Upper lobe of left lung (tissue), 6 donors: ENCODE measurements around the gene FGFRL1. TPM values are rescaled to one million over a fixed set of nuclear protein-coding genes. Genes with fewer than 3 reads are reported as not detected.

Source experiments
- ATAC-seq, 2 donors: fragments of 200-7000 bp; cut with Tn5 transposase; one replicate each; pipeline ENCODE4 v1.9.1; 2022; ENCODE audit warnings: mild to moderate bottlenecking in 2 of 2, moderate library complexity in 2 of 2; ENCODE audit not compliant: low FRiP score in 2 of 2
- DNase-seq, 2 donors: peaks; one replicate each; pipeline ENCODE4 v3.0.0-alpha.2; 2019 to 2020
- H3K27ac ChIP-seq, 4 donors: fragments of 200-600 bp; sonication (generic); one replicate each; pipeline ENCODE4 v1.5.1; 2016 to 2019
- H3K27me3 ChIP-seq, 4 donors: fragments of 200-600 bp; sonication (generic); one replicate each; pipeline ENCODE4 v1.5.1; 2017 to 2019
- H3K36me3 ChIP-seq, 4 donors: fragments of 200-600 bp; sonication (generic); one replicate each; pipeline ENCODE4 v1.5.1; 2016 to 2019
- H3K4me1 ChIP-seq, 4 donors: fragments of 200-600 bp; sonication (generic); one replicate each; pipeline ENCODE4 v1.5.1; 2018 to 2019
- H3K4me3 ChIP-seq, 4 donors: fragments of 200-600 bp; sonication (generic); one replicate each; pipeline ENCODE4 v1.5.1; 2017 to 2019; ENCODE audit warnings: mild to moderate bottlenecking in 2 of 4, moderate library complexity in 1 of 4
- H3K9me3 ChIP-seq, 4 donors: fragments of 200-600 bp; sonication (generic); one replicate each; pipeline ENCODE4 v1.5.1; 2018 to 2019
- EP300 ChIP-seq, 4 donors: sonication (generic); formaldehyde crosslinking; IDR thresholded peaks; one replicate each; pipeline ENCODE4 v1.5.1; 2017; ENCODE audit warnings: antibody characterized with exemption in 4 of 4, control low read depth in 2 of 4
- POLR2A ChIP-seq, 4 donors: fragments of 450-650 bp; IDR thresholded peaks; one replicate each; pipeline ENCODE4 v1.5.1; 2016 to 2017; ENCODE audit warnings: antibody characterized with exemption in 4 of 4, mild to moderate bottlenecking in 2 of 4
- POLR2AphosphoS5 ChIP-seq, 2 donors: sonication (generic); formaldehyde crosslinking; IDR thresholded peaks; one replicate each; pipeline ENCODE4 v1.5.1; 2017; ENCODE audit warnings: antibody characterized with exemption in 2 of 2
- WGBS, 2 donors: methylation state at CpG; one replicate each; pipeline ENCODE4 v1.1.5; 2017 to 2018; 5-methylcytosine and 5-hydroxymethylcytosine counted together
- total RNA-seq, 6 donors: library from RNA; depleted of rRNA in 4 of 6; stranded (reverse); fragments of >200 nt in 4 of 6; gene quantifications; one replicate each; pipeline versions ENCODE4 v1.1.0 to v1.2.1, GENCODE V29; 2016 to 2021
- TF ChIP-seq, protein P1 (sequence below), 6 experiments: fragments of 450-650 bp in 4 of 6; fragments of 200-600 bp in 2 of 6; sonication (generic) in 2 of 6; IDR thresholded peaks; one replicate each; pipeline ENCODE4 v1.5.1; 2016 to 2019; ENCODE audit warnings: antibody characterized with exemption in 6 of 6
- donor health status: DM: no; HTN: no; CAD: no; lungs with moderate emphysema.
- donor health status: DM: no; HTN: yes; CAD: no; lungs with severe emphysema.

Gene FGFRL1
- total RNA-seq, 6 donors from 2014 or later: 21.0 to 32.4 (median 25.6) TPM

GRCh38 chr4:1031956-1032795, 20.8 kb downstream of the FGFRL1 start:
- H3K36me3 ChIP-seq: no peaks in the 10 kb centered on the region
- no peaks in the 10 kb centered on the region for H3K9me3 ChIP-seq
- DNase-seq (peak in 1 of 2 donors; percentile 81), ATAC-seq (no peak)
- no peak overlapping the region for H3K4me3 ChIP-seq
- H3K4me1 ChIP-seq: peaks cover 0 to 11% (median 9%) of the 10 kb centered on the region in 4 donors
- H3K27ac ChIP-seq: no peak overlapping the region
- peaks cover 0 to 8% (median 0%) of the 10 kb centered on the region in 4 donors for H3K27me3 ChIP-seq
- 50 to 61% methylated on average over 18 to 36 of the region's 37 CpGs for WGBS, 2 donors
- TF ChIP-seq POLR2AphosphoS5 (IDR thresholded peaks at IDR 0.05) (no peak), POLR2A (IDR thresholded peaks at IDR 0.05) (no peak), EP300 (IDR thresholded peaks at IDR 0.05) (no peak)
- TF ChIP-seq, protein P1, sequence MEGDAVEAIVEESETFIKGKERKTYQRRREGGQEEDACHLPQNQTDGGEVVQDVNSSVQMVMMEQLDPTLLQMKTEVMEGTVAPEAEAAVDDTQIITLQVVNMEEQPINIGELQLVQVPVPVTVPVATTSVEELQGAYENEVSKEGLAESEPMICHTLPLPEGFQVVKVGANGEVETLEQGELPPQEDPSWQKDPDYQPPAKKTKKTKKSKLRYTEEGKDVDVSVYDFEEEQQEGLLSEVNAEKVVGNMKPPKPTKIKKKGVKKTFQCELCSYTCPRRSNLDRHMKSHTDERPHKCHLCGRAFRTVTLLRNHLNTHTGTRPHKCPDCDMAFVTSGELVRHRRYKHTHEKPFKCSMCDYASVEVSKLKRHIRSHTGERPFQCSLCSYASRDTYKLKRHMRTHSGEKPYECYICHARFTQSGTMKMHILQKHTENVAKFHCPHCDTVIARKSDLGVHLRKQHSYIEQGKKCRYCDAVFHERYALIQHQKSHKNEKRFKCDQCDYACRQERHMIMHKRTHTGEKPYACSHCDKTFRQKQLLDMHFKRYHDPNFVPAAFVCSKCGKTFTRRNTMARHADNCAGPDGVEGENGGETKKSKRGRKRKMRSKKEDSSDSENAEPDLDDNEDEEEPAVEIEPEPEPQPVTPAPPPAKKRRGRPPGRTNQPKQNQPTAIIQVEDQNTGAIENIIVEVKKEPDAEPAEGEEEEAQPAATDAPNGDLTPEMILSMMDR (IDR thresholded peaks at IDR 0.05): no peak

GRCh38 chr4:1032861-1033260, 21.4 kb downstream of the FGFRL1 start:
- Histone ChIP-seq H3K4me1 (peaks cover 0 to 11% (median 9%) of the 10 kb centered on the region in 4 donors), H3K27ac (no peak overlapping the region), H3K9me3 (no peaks in the 10 kb centered on the region), H3K4me3 (no peak overlapping the region), H3K27me3 (peaks cover 0 to 8% (median 0%) of the 10 kb centered on the region in 4 donors), H3K36me3 (no peaks in the 10 kb centered on the region)
- DNase-seq: peak in 1 of 2 donors; percentile 66
- 80 to 82% methylated on average over 1 to 9 of the region's 10 CpGs for WGBS, 2 donors
- TF ChIP-seq POLR2A (IDR thresholded peaks at IDR 0.05) (no peak), POLR2AphosphoS5 (IDR thresholded peaks at IDR 0.05) (no peak)
- TF ChIP-seq, protein P1 (IDR thresholded peaks at IDR 0.05): no peak
- ATAC-seq: no peak

GRCh38 chr4:1033840-1034551, 22.6 kb downstream of the FGFRL1 start:
- TF ChIP-seq, protein P1 (IDR thresholded peaks at IDR 0.05): no peak
- TF ChIP-seq POLR2AphosphoS5 (IDR thresholded peaks at IDR 0.05): no peak
- TF ChIP-seq EP300 (IDR thresholded peaks at IDR 0.05): no peak
- no peak for TF ChIP-seq POLR2A (IDR thresholded peaks at IDR 0.05)
- WGBS, 2 donors: 44 to 64% methylated on average over 28 to 33 of the region's 35 CpGs
- H3K4me3 ChIP-seq: peak overlapping the region in 3 of 4 donors; percentile 3 to 17 (median 13)
- peaks cover 0 to 3% (median 0%) of the 10 kb centered on the region in 4 donors for H3K27me3 ChIP-seq
- ATAC-seq (peak in 1 of 2 donors; percentile 67), DNase-seq (no peak)
- H3K9me3 ChIP-seq: no peaks in the 10 kb centered on the region
- no peaks in the 10 kb centered on the region for H3K36me3 ChIP-seq
- peaks cover 0 to 11% (median 9%) of the 10 kb centered on the region in 4 donors for H3K4me1 ChIP-seq
- peak overlapping the region in 1 of 4 donors; percentile 45 for H3K27ac ChIP-seq

GRCh38 chr4:1035510-1035909, 24.1 kb downstream of the FGFRL1 start:
- TF ChIP-seq, protein P1 (IDR thresholded peaks at IDR 0.05): peak in 1 of 6 experiments; percentile 11
- no peak for TF ChIP-seq POLR2AphosphoS5 (IDR thresholded peaks at IDR 0.05)
- no peak for TF ChIP-seq EP300 (IDR thresholded peaks at IDR 0.05)
- H3K27me3 ChIP-seq: peaks cover 0 to 3% (median 0%) of the 10 kb centered on the region in 4 donors
- H3K27ac ChIP-seq: no peak overlapping the region
- H3K9me3 ChIP-seq: no peaks in the 10 kb centered on the region
- H3K4me1 ChIP-seq: peaks cover 0 to 17% (median 12%) of the 10 kb centered on the region in 4 donors
- no peaks in the 10 kb centered on the region for H3K36me3 ChIP-seq
- WGBS, 2 donors: 21 to 70% methylated on average over 8 to 12 of the region's 26 CpGs
- H3K4me3 ChIP-seq: no peak overlapping the region
- no peak for ATAC-seq
- peak in 1 of 2 donors; percentile 84 for DNase-seq
